Trophoblast cell (in vitro differentiated cells and primary cell): Measurements from ENCODE around the gene COL2A1.

Experiments used
- DNase-seq, 2 donors: peaks; one replicate each; pipeline ENCODE4 v3.0.0-alpha.2; 2016
- H2AFZ ChIP-seq: 2 replicates; pipeline ENCODE4 v1.6.1; 2013; ENCODE audit warnings: low read length, moderate library complexity, mild to moderate bottlenecking; ENCODE audit not compliant: insufficient read depth, poor library complexity
- H2AK5ac ChIP-seq: 2 replicates; pipeline ENCODE4 v1.6.1; 2013; ENCODE audit warnings: mild to moderate bottlenecking, low read length
- H2BK120ac ChIP-seq: 2 replicates; pipeline ENCODE4 v1.6.1; 2013; ENCODE audit warnings: low read length, mild to moderate bottlenecking, moderate library complexity; ENCODE audit not compliant: insufficient read depth, poor library complexity
- H2BK12ac ChIP-seq: 2 replicates; pipeline ENCODE4 v1.6.1; 2013; ENCODE audit warnings: mild to moderate bottlenecking, low read length, moderate library complexity
- H2BK5ac ChIP-seq: 2 replicates; pipeline ENCODE4 v1.6.1; 2013; ENCODE audit warnings: low read length, low read depth, moderate library complexity, mild to moderate bottlenecking; ENCODE audit not compliant: poor library complexity
- H3K14ac ChIP-seq: 2 replicates; pipeline ENCODE4 v1.6.1; 2013; ENCODE audit warnings: mild to moderate bottlenecking, low read length
- H3K18ac ChIP-seq: 2 replicates; pipeline ENCODE4 v1.6.1; 2013; ENCODE audit warnings: mild to moderate bottlenecking, low read length
- H3K23ac ChIP-seq: 2 replicates; pipeline ENCODE4 v1.6.1; 2013; ENCODE audit warnings: low read length
- H3K27ac ChIP-seq: 2 replicates; pipeline ENCODE4 v1.5.1; 2013; ENCODE audit warnings: low read depth, mild to moderate bottlenecking, inconsistent platforms, low read length, moderate library complexity
- H3K27me3 ChIP-seq: 2 replicates; pipeline ENCODE4 v1.6.1; 2013; ENCODE audit warnings: inconsistent platforms, mild to moderate bottlenecking, low read length, moderate library complexity; ENCODE audit not compliant: insufficient read depth
- H3K36me3 ChIP-seq, 2 experiments: 1 replicate in 1 of 2; 2 replicates in 1 of 2; pipeline ENCODE4 v1.6.1; 2013; ENCODE audit warnings: low read length in 2 of 2, mild to moderate bottlenecking in 2 of 2, moderate library complexity in 1 of 2; ENCODE audit not compliant: insufficient read depth in 2 of 2, control insufficient read depth in 1 of 2
- H3K4ac ChIP-seq: 2 replicates; pipeline ENCODE4 v1.6.1; 2013; ENCODE audit warnings: low read depth, mild to moderate bottlenecking, low read length, moderate library complexity
- H3K4me1 ChIP-seq, 2 experiments: 1 replicate in 1 of 2; 2 replicates in 1 of 2; pipeline ENCODE4 v1.6.1; 2013; ENCODE audit warnings: low read length in 2 of 2, mild to moderate bottlenecking in 2 of 2, moderate library complexity in 1 of 2; ENCODE audit not compliant: insufficient read depth in 2 of 2, control insufficient read depth in 1 of 2
- H3K4me2 ChIP-seq: 2 replicates; pipeline ENCODE4 v1.6.1; 2013; ENCODE audit warnings: inconsistent platforms, mild to moderate bottlenecking, low read length, moderate library complexity
- H3K4me3 ChIP-seq: 2 replicates; pipeline ENCODE4 v1.5.1; 2013; ENCODE audit warnings: mild to moderate bottlenecking, low read depth, low read length, inconsistent platforms
- H3K79me1 ChIP-seq: one replicate; pipeline ENCODE4 v1.6.1; 2013; ENCODE audit warnings: low read length
- H3K79me2 ChIP-seq: 2 replicates; pipeline ENCODE4 v1.6.1; 2013; ENCODE audit warnings: low read length, mild to moderate bottlenecking; ENCODE audit not compliant: control insufficient read depth, insufficient read depth, poor library complexity
- H3K9ac ChIP-seq: 2 replicates; pipeline ENCODE4 v1.6.1; 2013; ENCODE audit warnings: mild to moderate bottlenecking, low read length
- H3K9me3 ChIP-seq: 2 replicates; pipeline ENCODE4 v1.6.1; 2013; ENCODE audit warnings: low read depth, mild to moderate bottlenecking, control low read depth, inconsistent platforms, low read length; ENCODE audit not compliant: insufficient read depth
- H4K12ac ChIP-seq: 2 replicates; pipeline ENCODE4 v1.6.1; 2013; ENCODE audit warnings: low read depth, mild to moderate bottlenecking, low read length, moderate library complexity
- H4K8ac ChIP-seq: 2 replicates; pipeline ENCODE4 v1.6.1; 2013; ENCODE audit warnings: low read depth, mild to moderate bottlenecking, low read length, moderate library complexity
- H4K91ac ChIP-seq: one replicate; pipeline ENCODE4 v1.6.1; 2013; ENCODE audit warnings: low read depth, mild to moderate bottlenecking, low read length, moderate library complexity
- WGBS: extraction: QIAGEN DNeasy Blood & Tissue Kit; methylation state at CpG from one replicate; pipeline ENCODE4 v1.1.7; 2013; ENCODE audit warnings: missing lambda C conversion rate; ENCODE audit not compliant: insufficient read length, insufficient coverage; ENCODE audit errors: extremely low coverage; 5-methylcytosine and 5-hydroxymethylcytosine counted together

Gene COL2A1

GRCh38 chr12:47954058-47954457 is 50.2 kb downstream of the COL2A1 start:
- Histone ChIP-seq H2BK5ac (peak overlapping the region; percentile 4), H3K4me3 (no peak overlapping the region), H3K27me3 (no peaks in the 10 kb centered on the region), H4K12ac (no peak overlapping the region), H2BK12ac (peak overlapping the region; percentile 9), H3K79me2 (peaks cover 2% of the 10 kb centered on the region), H2BK120ac (peak overlapping the region; percentile 12), H2AFZ (no peak overlapping the region), H3K9ac (no peak overlapping the region), H3K14ac (peak overlapping the region; percentile 1), H3K9me3 (peaks cover 9% of the 10 kb centered on the region), H3K4ac (no peak overlapping the region), H3K36me3 (no peaks in the 10 kb centered on the region), H4K91ac (peak overlapping the region; percentile 28), H4K8ac (no peak overlapping the region), H3K18ac (no peak overlapping the region), H3K79me1 (peaks cover 26% of the 10 kb centered on the region), H3K23ac (no peak overlapping the region), H2AK5ac (peak overlapping the region; percentile 5), H3K27ac (peak overlapping the region; percentile 42), H3K4me2 (no peak overlapping the region), H3K4me1 (peaks cover 37 to 49% of the 10 kb centered on the region in 2 experiments)
- DNase-seq, result peak; percentile 21 to 52
- WGBS, result no CpG with 5 or more reads among the region's 8 CpGs

- Histone ChIP-seq H3K36me3 (no peaks in the 10 kb centered on the region), H2AFZ (no peak overlapping the region), H2BK5ac (peak overlapping the region; percentile 68), H3K9ac (no peak overlapping the region), H3K4me1 (peaks cover 39 to 57% of the 10 kb centered on the region in 2 experiments), H3K27me3 (no peaks in the 10 kb centered on the region), H4K12ac (no peak overlapping the region), H2BK120ac (peak overlapping the region; percentile 66), H3K18ac (peak overlapping the region; percentile 19), H3K79me1 (peaks cover 29% of the 10 kb centered on the region), H3K4me2 (peak overlapping the region; percentile 26), H3K14ac (peak overlapping the region; percentile 75), H3K79me2 (peaks cover 2% of the 10 kb centered on the region), H4K8ac (peak overlapping the region; percentile 31), H4K91ac (peak overlapping the region; percentile 71), H3K4ac (peak overlapping the region; percentile 24), H3K4me3 (no peak overlapping the region), H3K27ac (peak overlapping the region; percentile 84), H3K9me3 (peaks cover 2% of the 10 kb centered on the region), H3K23ac (no peak overlapping the region), H2BK12ac (peak overlapping the region; percentile 44), H2AK5ac (peak overlapping the region; percentile 73)
- WGBS, result no CpG with 5 or more reads among the region's 8 CpGs
- peak; percentile 82 to 83 for DNase-seq
Measured at GRCh38 chr12:47950856-47951468, 53.3 kb downstream of the COL2A1 start.

GRCh38 chr12:47949441-47950341 is 54.6 kb downstream of the COL2A1 start:
- Histone ChIP-seq H4K91ac (peak overlapping the region; percentile 76), H3K23ac (no peak overlapping the region), H3K14ac (peak overlapping the region; percentile 40), H3K9me3 (peaks cover 3% of the 10 kb centered on the region), H2BK120ac (peak overlapping the region; percentile 50), H3K79me1 (peaks cover 29% of the 10 kb centered on the region), H3K4ac (peak overlapping the region; percentile 49), H2BK12ac (peak overlapping the region; percentile 81), H4K12ac (no peak overlapping the region), H3K4me2 (no peak overlapping the region), H3K9ac (no peak overlapping the region), H3K27me3 (no peaks in the 10 kb centered on the region), H3K79me2 (peaks cover 2% of the 10 kb centered on the region), H2AFZ (no peak overlapping the region), H3K4me3 (no peak overlapping the region), H2BK5ac (peak overlapping the region; percentile 68), H3K4me1 (peaks cover 35 to 51% of the 10 kb centered on the region in 2 experiments), H2AK5ac (peak overlapping the region; percentile 33), H3K18ac (peak overlapping the region; percentile 64), H3K36me3 (no peaks in the 10 kb centered on the region), H3K27ac (peak overlapping the region; percentile 84), H4K8ac (peak overlapping the region; percentile 25)
- peak; percentile 69 to 87 for DNase-seq
- no CpG with 5 or more reads among the region's 32 CpGs for WGBS

- H2BK120ac ChIP-seq, result no peak overlapping the region
- H3K18ac ChIP-seq, result no peak overlapping the region
- no peak overlapping the region for H4K12ac ChIP-seq
- H3K36me3 ChIP-seq, result no peaks in the 10 kb centered on the region
- no peak for DNase-seq
- peak overlapping the region; percentile 25 for H4K91ac ChIP-seq
- no peak overlapping the region for H3K4ac ChIP-seq
- peaks cover 22 to 34% of the 10 kb centered on the region in 2 experiments for H3K4me1 ChIP-seq
- peaks cover 2% of the 10 kb centered on the region for H3K79me2 ChIP-seq
- no peak overlapping the region for H3K27ac ChIP-seq
- peak overlapping the region; percentile 25 for H2BK12ac ChIP-seq
- H3K4me2 ChIP-seq, result no peak overlapping the region
- no peak overlapping the region for H3K14ac ChIP-seq
- H3K23ac ChIP-seq, result no peak overlapping the region
- H3K9me3 ChIP-seq, result peaks cover 5% of the 10 kb centered on the region
- H3K9ac ChIP-seq, result no peak overlapping the region
- no peak overlapping the region for H2AK5ac ChIP-seq
- H3K4me3 ChIP-seq, result no peak overlapping the region
- no peak overlapping the region for H2AFZ ChIP-seq
- H4K8ac ChIP-seq, result no peak overlapping the region
- peaks cover 19% of the 10 kb centered on the region for H3K79me1 ChIP-seq
- H3K27me3 ChIP-seq, result no peaks in the 10 kb centered on the region
- WGBS, result no CpG with 5 or more reads among the region's 12 CpGs
- H2BK5ac ChIP-seq, result no peak overlapping the region
Measured at GRCh38 chr12:47947341-47947740, 56.9 kb downstream of the COL2A1 start.
